Femur (tissue), 1 donor: ENCODE data around the gene SMIM23.

Experiments
- DNase-seq: peaks from one replicate; pipeline ENCODE4 v3.0.0-alpha.2; 2017

Gene SMIM23

DNA sequence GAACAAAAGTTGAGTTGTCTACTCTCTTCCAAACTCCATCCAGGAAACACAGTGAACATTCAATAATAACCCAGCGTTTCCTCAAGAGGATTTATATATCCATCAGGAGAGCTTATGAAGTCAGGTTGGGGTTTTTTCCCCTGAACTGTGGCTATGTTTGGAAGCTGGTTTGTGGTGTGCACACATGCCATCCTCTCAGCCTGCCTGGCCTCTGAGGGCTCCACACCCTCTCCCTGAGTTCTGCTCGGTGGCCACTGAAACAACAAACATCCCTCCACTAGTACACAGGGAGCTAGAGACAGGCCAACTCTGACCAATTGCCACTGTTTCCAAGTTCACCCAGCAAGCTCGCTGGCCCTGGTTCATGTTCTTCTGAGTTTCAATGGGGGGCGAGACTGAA is 35.7 kb downstream of the SMIM23 start:
- no peak for DNase-seq

- no peak for DNase-seq
These were observed 37.7 kb downstream of the SMIM23 start for GRCh38 chr5:171823269-171823668.

DNA sequence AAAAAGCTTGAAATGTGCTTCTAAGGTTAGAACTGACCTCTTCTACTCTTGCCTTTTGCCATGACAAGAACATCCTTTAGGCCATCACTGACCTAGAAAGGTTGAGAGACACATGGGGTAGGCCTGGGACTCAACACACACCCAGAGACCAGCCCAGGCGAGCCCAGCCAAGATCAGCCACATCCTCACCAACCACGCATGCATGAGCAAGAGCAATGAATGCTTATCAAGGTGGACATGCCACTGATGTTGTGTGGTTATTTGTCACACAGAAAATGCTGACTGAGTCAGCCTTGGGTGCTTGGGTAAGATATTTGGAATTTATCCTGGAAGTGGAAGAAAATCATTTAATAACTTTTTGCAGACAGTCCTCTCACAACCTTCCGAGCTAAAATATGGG is 39.4 kb downstream of the SMIM23 start:
- no peak for DNase-seq

DNA sequence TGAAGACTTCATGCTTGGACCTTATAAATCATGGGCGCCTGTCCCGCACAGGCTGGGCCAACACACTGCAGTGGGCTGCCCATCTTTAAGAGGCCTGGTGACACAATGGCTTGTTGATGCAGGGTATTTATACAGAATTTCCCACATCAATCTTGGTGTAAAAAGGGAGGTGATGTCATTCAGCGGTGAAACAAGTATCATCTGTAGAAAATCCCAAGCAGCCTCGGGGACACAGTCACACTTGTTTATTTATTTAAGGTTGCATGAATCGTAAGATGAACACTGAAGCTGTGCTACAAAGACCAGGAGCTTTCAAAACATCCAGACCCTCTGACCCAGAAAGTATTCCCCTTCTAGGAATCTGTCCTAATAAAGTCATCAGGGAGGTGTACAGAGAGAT is 40.5 kb downstream of the SMIM23 start:
- no peak for DNase-seq

DNA sequence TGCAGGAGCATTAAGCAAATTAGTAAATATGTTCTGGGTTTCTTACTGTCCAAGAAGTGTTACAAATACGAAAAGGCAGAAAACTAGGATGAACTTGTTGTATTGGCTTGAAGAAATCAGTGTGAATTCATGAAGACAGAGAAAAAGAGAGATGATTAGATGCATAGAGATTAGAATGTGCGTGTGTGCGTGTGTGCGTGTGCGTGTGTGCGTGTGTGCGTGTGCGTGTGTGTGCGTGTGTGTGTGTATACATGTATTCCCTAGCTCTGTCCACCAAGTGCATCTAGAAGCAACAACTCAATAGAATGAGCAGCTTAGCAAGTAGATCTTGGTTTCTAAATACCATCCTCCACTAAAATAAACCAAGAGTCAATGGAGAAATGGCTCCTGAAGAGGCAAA is 41.5 kb downstream of the SMIM23 start:
- no peak for DNase-seq

DNA sequence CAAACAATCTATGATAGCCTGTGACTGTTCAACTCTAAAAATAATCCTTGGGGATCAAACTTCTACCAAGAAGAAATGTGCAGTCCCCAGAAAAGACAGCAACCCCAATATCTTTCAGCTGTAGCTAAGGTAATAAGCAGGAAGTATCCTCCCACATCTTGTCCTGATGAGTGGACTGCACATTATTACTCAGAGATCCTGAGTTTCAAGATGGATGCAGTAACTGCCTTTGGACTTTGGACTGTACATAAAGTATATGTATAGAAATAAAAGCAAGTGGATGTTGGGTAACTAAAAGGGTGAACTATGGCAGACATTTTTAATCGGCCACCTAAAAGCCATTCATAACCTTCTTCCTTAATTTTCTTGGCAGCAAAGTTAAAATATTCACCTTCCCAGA is 45.1 kb downstream of the SMIM23 start:
- DNase-seq, result no peak

DNA sequence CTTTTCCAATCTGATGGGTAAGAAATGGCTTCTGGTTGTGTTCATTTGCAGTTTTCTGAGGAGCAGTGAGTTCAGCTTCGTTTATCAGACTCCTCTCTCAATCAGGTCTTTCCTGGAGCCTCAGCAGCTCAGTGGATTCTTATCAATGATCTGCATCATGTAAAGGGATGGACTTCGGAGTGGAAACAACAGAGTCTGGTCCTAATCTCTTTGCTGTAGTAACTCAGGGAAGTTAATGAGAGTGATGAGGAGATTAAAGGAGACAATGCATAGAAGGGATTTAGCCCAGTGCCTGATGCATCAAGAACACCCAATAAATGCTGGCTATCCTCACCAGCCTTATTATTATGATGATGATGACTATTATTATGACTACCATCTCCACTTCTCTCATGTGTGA is 47.2 kb downstream of the SMIM23 start:
- no peak for DNase-seq

DNA sequence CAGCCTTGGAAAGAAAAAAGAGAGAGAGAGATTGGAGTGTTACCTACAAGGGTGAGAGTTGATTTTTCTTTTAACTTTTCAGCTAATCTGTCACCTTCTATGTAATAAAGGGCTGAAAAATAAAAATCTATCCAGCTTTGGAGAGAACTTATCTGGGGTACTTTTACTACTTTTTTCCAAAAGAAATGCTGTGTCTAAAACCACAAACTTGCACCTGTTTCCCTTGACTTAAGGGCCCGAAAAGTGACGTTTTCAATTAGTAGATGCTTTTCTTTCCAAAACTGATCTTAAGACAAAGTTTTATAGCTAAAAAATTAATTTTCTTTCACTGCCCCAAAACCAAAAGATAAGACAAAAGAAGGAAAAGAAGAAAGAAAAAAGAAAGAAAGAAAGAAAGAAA is 48.8 kb downstream of the SMIM23 start:
- no peak for DNase-seq

DNA sequence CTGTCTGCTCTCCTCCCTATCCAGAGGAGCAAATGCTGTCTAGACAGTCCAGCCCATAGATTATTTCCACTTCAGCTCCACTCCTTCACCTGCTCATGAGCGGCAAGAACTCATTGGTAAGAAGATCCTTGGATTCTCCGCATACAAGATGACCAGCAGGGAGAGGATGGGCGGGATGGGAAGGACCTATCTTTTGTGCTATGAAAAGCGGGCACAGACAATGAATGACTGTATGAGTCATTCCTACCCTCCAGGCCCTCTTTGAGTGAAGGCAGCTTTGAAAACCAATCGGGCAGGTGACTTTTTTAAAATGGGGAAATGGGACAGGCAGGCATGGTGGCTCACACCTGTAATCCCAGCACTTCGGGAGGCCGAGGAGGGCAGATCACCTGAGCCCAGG is 49.4 kb downstream of the SMIM23 start:
- DNase-seq, result no peak

GRCh38 chr5:171837522-171837921 is 51.9 kb downstream of the SMIM23 start:
- DNase-seq, result no peak

DNA sequence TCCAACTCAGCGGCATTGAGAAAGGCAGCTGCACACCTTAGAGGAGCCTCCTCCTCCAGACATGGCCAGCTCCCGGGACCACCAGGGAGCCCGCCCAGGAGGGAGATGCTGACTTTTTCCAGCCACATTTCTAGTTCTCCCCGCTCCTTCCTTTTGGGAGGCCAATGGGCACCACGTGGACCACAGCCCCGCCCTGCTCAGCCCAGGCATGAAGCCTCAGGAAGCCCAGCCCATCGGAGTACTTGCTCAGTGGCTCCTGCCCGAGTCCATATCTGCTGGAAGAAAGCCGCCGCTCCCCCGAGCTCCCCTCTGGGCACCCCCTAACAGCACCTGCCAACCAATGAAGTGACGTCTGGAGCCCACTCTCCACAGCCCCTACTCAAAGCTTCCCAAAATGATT is 52.4 kb downstream of the SMIM23 start:
- DNase-seq, result no peak

GRCh38 chr5:171839112-171839511 is 53.5 kb downstream of the SMIM23 start:
- no peak for DNase-seq

DNA sequence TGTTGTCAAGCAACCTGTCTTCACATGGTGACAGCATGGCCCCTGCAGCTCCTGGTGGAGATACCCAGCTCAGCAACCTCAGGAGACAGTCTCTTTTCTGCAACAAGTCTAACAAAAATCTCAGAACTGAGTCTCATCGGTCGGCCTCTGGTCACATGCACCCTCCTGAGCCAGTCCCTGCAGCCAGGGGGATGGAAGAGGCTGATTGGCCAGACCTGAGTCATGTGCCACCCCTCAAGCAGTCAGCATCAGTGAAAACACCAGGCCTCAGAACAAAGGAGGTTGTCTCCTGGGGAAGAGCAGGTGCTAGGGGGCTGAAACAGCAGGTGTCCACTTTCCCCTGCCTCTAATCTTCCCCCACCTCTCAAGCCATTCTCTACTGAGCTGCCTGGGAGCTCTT is 54.4 kb downstream of the SMIM23 start:
- no peak for DNase-seq
